HTERT RPE-1 (cell line): ENCODE results near the gene AVPI1.
"Not testable (repeated sequence)": the region's sequence is repeated elsewhere in the genome, so short reads cannot be mapped to it uniquely, and the experiment has no call there.

Experiments used
- in situ Hi-C: fragments of 300-500 bp; cut with MboI; formaldehyde crosslinking; loops from 4 replicates; pipeline ENCODE4 v1.14.3; 2020; ENCODE audit warnings: low sequenced_read_pairs

Gene AVPI1

GRCh38 chr10:97684368-97684713 is 2.7 kb downstream of the AVPI1 start:
- in situ Hi-C loops: not testable (repeated sequence)

GRCh38 chr10:97683556-97684367 is 3.3 kb downstream of the AVPI1 start:
- in situ Hi-C loops: no loop called here

DNA sequence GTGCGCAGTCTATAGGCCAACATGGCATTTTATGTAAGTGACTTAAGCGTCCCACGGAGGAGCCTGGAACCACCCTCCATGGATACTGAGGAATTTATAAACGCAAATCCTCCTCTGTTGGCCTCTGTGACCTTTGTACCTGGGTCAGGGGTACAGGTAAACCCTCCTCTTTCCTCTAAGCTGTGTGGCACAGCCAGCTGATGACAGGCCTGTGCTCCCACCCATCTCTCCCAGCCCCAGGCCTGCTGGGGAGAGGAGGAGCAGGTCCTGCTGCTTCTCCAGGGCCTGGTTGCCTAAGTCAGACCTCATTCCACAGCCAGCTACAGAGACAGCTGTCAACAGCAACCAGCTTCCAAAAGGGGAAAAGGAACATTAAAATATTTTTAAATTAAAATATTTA is 5.0 kb downstream of the AVPI1 start:
- in situ Hi-C loops: no loop called here

GRCh38 chr10:97679594-97679993 is 7.4 kb downstream of the AVPI1 start:
- in situ Hi-C loops: no loop called here

- in situ Hi-C loops: no loop called here
Observed at GRCh38 chr10:97676770-97677581, 10.1 kb downstream of the AVPI1 start.

DNA sequence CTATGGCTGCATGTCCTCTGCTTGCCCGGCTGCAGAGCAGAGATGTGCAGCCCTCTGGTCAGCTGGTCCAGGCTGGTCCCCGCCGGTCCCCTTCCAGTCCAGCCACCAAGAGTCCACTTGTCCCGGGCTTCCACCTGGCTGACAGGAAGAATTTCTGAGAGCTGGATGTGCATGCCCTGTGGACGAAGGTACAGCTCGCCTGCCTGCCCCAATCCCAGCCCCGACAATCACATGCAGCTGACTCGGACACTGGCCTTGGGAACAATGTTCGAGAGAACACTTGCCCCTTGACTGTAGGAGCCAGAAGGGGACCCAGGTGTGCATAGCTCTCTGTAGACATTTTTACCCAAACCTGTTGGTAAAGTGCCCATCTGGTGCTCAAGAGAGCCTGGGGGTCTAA is 11.8 kb downstream of the AVPI1 start:
- in situ Hi-C loops: no loop called here

DNA sequence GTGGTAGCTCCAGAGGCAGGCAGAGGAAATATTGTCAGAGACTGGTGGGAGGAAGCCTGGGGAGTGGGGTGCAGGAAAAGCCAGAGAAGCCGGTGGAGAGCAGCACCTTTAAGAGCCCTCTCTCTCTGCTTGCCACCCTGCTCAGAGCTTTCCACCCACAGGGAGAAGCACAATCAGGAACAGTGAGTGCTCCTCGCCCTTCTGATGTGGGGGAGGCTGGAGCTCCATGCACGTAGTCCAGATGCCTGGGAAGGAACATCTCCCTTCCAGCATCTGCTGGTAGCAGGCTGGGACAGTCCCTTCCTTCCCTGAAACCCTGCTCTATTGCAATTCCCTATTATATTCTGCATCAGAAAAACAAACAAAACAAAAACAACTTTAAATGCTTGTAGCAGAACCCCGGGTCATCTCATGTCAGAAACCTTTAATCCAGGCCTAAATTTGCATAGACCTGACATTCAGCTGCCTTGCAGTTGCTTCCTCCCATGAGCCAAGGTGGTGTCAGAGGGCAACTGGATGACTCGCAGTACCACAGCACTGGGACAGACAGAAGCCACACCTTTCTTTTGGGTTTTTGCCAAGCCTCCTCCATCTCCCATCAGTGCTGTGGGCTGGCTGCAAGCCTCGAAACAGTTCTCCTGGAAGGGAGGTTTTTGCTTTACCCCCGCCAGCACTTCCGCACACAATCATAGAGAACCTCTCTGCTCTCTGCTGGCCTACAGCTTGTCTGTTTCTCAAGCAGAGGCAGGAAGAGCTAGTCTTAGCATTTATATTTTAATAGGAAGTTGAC is 13.1 kb downstream of the AVPI1 start:
- in situ Hi-C loops: no loop called here

DNA sequence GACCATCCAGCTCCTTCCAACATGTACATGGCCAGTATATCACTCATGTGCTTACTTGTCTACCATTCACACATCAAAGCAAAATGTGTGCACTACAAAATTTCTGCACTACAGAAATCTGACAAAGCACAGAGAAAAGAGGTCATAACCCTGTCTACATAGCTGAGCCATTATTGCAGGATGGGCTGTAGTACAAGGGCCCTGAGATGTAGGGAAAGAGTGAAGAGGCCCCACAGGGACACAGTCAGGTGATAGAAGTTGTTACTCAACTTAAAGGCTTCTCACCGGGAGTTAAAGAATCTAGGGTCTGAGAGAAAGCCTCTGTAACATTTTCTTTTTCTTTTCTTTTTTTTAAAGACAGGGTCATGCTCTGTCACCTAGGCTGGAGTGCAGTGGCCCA is 17.5 kb downstream of the AVPI1 start:
- in situ Hi-C loops: no loop called here

DNA sequence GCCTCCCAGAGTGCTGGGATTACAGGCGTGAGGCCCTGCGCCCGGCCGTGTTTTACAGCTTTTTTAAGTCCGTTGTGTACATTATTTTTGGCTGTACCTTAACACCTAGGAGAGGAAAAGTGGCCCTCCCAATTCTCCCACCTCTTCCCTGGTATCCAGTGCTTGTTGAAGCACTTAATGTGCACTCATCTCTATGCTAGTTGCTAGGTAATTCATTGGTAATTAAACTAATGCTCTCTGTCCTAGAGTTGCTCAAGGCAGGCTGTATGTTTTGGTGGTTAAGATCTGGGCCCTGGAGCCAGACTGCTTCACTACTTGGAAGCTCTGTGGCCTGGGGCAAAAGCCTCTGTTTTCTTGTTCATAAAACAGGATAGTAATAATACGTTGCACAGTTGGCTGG is 19.6 kb downstream of the AVPI1 start:
- in situ Hi-C loops: no loop called here

GRCh38 chr10:97666992-97667391 is 20.0 kb downstream of the AVPI1 start:
- in situ Hi-C loops: no loop called here

DNA sequence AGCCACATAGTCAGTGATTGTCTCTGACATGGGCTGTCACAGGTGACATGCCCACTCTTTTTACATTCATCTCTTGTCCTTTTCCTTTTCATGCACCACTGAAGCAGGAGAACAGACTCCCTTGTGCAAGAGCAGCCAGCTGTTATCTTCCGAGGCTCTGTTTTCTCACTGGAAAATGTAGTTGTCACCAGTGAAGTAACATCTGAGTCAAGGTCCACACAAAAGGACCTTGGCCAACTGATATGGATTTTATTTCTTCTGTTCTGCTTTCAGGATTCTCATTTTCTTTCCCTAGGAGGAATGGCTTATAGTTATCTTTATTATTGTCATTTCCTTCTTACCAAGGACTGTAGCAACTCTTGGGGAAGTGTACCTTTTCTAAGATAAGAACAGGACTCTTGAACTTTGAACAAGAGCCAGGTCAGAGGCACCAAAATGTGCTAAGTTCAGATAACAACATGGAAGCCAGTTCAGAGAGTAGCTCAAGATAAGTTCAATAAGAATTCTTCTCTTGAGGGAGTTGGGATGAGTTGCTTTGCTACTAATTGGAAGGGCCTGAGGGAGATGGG is 22.7 kb downstream of the AVPI1 start:
- in situ Hi-C loops: no loop called here

- in situ Hi-C loops: no loop called here
Observed at GRCh38 chr10:97659589-97659988, 27.5 kb downstream of the AVPI1 start.

- in situ Hi-C loops: no loop called here
Observed at GRCh38 chr10:97656777-97657176, 30.3 kb downstream of the AVPI1 start.

GRCh38 chr10:97651773-97652172 is 35.3 kb downstream of the AVPI1 start:
- in situ Hi-C loops: no loop called here

GRCh38 chr10:97650726-97651125 is 36.3 kb downstream of the AVPI1 start:
- in situ Hi-C loops: no loop called here

DNA sequence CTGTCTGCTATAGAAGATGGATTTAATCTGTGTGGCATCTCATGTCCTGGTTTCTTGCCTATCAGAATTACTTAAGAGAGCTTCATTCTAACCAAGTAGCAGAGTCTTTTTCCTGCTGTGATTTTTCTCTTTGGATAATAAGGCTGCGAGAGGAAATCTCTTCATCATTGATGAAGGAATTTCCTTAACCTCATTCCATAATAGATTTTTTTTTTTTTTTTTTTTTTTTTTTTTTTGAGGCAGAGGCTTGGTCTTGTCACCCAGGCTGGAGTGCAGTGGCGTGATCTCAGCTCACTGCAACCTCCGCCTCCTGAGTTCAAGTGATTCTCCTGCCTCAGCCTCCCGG is 37.7 kb downstream of the AVPI1 start:
- in situ Hi-C loops: not testable (repeated sequence)

DNA sequence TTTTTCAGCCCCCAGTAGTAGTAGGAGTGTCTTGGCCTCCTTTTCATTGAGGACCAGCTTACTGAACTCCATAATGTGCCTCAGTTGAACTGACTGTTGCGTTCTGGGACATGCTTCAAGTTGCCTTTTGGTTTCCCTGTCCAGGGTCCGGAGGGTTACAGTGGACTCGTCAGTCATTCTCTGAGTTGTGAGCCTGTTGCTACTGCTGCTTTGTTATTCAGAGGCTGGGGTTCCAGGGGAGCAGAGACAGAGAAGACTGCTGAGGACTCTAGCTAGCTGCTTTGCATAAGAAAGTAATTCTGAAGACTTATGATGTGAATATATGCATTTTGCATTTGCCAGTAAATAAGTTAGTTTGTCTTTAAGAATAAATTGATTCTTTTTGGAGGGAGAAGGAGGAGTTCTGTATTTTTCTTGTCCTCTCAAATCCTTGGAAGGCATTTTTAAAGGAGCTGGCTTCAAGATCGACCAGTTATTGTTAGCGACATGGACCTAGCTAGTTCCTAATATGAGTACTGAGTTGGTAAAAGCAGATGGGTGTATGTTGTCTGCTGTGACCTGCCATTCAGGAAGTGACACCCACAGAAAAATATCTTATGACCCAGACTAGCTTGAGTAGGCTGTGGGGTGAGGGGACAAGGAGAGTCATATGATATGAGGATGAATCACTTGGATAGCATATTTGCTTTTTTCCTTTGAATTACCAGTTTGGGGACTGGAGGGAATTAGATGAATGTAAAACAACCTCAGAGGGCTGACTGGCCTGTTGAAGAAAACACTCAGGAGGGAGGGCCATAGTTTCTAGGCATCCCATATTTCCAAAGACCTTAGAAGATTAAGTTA is 38.3 kb downstream of the AVPI1 start:
- in situ Hi-C loops: no loop called here

DNA sequence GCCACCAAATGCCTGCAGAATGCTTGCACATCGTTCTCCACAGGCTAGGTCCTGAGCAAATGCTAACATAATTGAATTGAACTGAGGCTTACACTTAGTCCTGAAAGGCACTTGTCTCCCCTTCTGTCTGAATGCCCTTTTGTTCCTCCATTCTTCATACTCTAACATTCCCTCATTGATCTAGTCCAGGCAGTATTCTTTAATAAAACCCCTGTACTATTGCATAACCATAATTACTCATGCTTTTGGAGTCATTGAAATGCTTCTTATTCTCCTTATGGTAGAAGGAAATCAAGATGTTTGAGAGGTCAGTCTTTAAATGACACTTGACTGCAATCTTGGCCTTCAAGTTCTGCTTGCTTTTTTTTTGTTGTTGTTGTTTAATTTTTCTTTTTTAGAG is 39.5 kb downstream of the AVPI1 start:
- in situ Hi-C loops: no loop called here

GRCh38 chr10:97644936-97645335 is 42.1 kb downstream of the AVPI1 start:
- in situ Hi-C loops: no loop called here

- in situ Hi-C loops: no loop called here
Observed at GRCh38 chr10:97643441-97643985, 43.5 kb downstream of the AVPI1 start.
